Neural progenitor cell (in vitro differentiated cells): ENCODE data around the gene ZNF366. TPM values are rescaled to one million over a fixed set of nuclear protein-coding genes. Genes with fewer than 3 reads are reported as not detected.

Experiments used
- DNase-seq: peaks from one replicate; pipeline ENCODE4 v3.0.0-alpha.2; 2016; ENCODE audit warnings: low spot score
- H2AFZ ChIP-seq: fragments of 200-600 bp; sonication (generic); replicated peaks from 2 replicates; pipeline ENCODE4 v1.6.1; 2016; ENCODE audit warnings: antibody characterized with exemption
- H3F3A ChIP-seq: fragments of 200-600 bp; sonication (generic); 2 replicates; pipeline ENCODE4 v1.6.1; 2016; ENCODE audit warnings: antibody characterized with exemption, low read depth
- H3K27ac ChIP-seq: fragments of 200-600 bp; sonication (generic); 2 replicates; pipeline ENCODE4 v1.5.1; 2016; ENCODE audit warnings: mild to moderate bottlenecking
- H3K27me3 ChIP-seq: fragments of 200-600 bp; sonication (generic); 2 replicates; pipeline ENCODE4 v1.6.1; 2016; ENCODE audit warnings: mild to moderate bottlenecking, moderate library complexity
- H3K36me3 ChIP-seq: fragments of 200-600 bp; sonication (generic); 2 replicates; pipeline ENCODE4 v1.5.1; 2016
- H3K4me1 ChIP-seq: fragments of 200-600 bp; sonication (generic); 2 replicates; pipeline ENCODE4 v1.6.1; 2016; ENCODE audit warnings: mixed run types
- H3K4me2 ChIP-seq: fragments of 200-600 bp; sonication (generic); 2 replicates; pipeline ENCODE4 v1.6.1; 2016
- H3K4me3 ChIP-seq: fragments of 200-600 bp; sonication (generic); 2 replicates; pipeline ENCODE4 v1.5.1; 2016
- H3K79me2 ChIP-seq: fragments of 200-600 bp; sonication (generic); 2 replicates; pipeline ENCODE4 v1.6.1; 2016; ENCODE audit warnings: low read depth
- H3K9ac ChIP-seq: fragments of 200-600 bp; sonication (generic); 2 replicates; pipeline ENCODE4 v1.6.1; 2016
- H3K9me3 ChIP-seq: fragments of 200-600 bp; sonication (generic); 2 replicates; pipeline ENCODE4 v1.5.1; 2016; ENCODE audit warnings: low read depth
- H4K20me1 ChIP-seq: fragments of 200-600 bp; sonication (generic); 2 replicates; pipeline ENCODE4 v1.6.1; 2016; ENCODE audit warnings: low read depth
- H3K27ac Mint-ChIP-seq: 3 replicates; pipeline ENCODE4 v1.8.0; 2021; ENCODE audit warnings: mixed read lengths
- H3K27me3 Mint-ChIP-seq: 2 replicates; pipeline ENCODE4 v1.8.0; 2022; ENCODE audit warnings: low read depth, mild to moderate bottlenecking, inconsistent platforms, moderate library complexity, mixed read lengths; ENCODE audit not compliant: insufficient read depth
- H3K36me3 Mint-ChIP-seq: 3 replicates; pipeline ENCODE4 v1.8.0; 2021; ENCODE audit warnings: mixed read lengths
- H3K4me1 Mint-ChIP-seq: 3 replicates; pipeline ENCODE4 v1.8.0; 2021; ENCODE audit warnings: mixed read lengths
- H3K4me3 Mint-ChIP-seq: 3 replicates; pipeline ENCODE4 v1.8.0; 2021; ENCODE audit warnings: mild to moderate bottlenecking, moderate library complexity, mixed read lengths
- H3K9me3 Mint-ChIP-seq: 3 replicates; pipeline ENCODE4 v1.8.0; 2020; ENCODE audit warnings: mixed read lengths
- EZH2 ChIP-seq: fragments of 200-600 bp; sonication (generic); IDR thresholded peaks from 2 replicates; pipeline ENCODE4 v1.6.1; 2017; ENCODE audit warnings: antibody characterized with exemption, mild to moderate bottlenecking, moderate library complexity
- EZH2phosphoT487 ChIP-seq: fragments of 200-600 bp; sonication (generic); IDR thresholded peaks from 2 replicates; pipeline ENCODE4 v1.6.1; 2017; ENCODE audit warnings: antibody characterized with exemption
- total RNA-seq: library from RNA; depleted of rRNA; stranded (reverse); fragments of >200 nt; gene quantifications from 2 replicates; pipeline ENCODE4 v1.2.3, GENCODE V29; 2015; ENCODE audit warnings: low replicate concordance
- TF ChIP-seq, protein P1 (sequence below): fragments of 200-600 bp; sonication (generic); IDR thresholded peaks from 2 replicates; pipeline ENCODE4 v1.5.1; 2017; ENCODE audit warnings: antibody characterized with exemption, mild to moderate bottlenecking

ZNF366 gene
- total RNA-seq, 1 donor from 2014 or later = not detected

DNA sequence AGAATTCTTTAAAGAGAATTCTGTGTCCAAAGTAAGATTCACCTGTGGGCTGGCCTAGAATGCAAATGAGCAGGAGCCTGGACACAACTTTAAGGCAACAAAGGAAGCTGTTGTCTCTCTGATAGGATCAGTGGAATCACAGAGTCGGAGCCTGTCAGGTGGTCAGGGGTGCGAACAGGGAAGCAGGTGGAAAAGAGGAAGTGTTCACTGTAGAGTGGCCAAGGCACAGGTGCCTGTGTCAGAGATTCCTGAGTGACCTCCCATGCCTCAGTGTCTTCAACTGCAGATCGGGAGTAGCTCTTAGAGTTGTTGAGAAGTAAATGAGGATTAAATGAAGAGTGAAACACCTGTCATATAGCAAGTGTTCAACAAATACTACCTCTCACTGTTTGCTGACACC is 48.8 kb downstream of the ZNF366 start:
- no peaks in the 10 kb centered on the region for H3K27me3 ChIP-seq
- no peak for DNase-seq
- no peak overlapping the region for H3K9ac ChIP-seq
- H3K4me1 ChIP-seq = peaks cover 6% of the 10 kb centered on the region
- H3K36me3 ChIP-seq = no peaks in the 10 kb centered on the region
- no peaks in the 10 kb centered on the region for H3K9me3 ChIP-seq
- H3F3A ChIP-seq = no peaks in the 10 kb centered on the region
- peaks cover 2% of the 10 kb centered on the region for H3K36me3 Mint-ChIP-seq
- H3K4me3 Mint-ChIP-seq = no peak overlapping the region
- TF ChIP-seq EZH2phosphoT487 (no peak), EZH2 (no peak)
- TF ChIP-seq, protein P1, sequence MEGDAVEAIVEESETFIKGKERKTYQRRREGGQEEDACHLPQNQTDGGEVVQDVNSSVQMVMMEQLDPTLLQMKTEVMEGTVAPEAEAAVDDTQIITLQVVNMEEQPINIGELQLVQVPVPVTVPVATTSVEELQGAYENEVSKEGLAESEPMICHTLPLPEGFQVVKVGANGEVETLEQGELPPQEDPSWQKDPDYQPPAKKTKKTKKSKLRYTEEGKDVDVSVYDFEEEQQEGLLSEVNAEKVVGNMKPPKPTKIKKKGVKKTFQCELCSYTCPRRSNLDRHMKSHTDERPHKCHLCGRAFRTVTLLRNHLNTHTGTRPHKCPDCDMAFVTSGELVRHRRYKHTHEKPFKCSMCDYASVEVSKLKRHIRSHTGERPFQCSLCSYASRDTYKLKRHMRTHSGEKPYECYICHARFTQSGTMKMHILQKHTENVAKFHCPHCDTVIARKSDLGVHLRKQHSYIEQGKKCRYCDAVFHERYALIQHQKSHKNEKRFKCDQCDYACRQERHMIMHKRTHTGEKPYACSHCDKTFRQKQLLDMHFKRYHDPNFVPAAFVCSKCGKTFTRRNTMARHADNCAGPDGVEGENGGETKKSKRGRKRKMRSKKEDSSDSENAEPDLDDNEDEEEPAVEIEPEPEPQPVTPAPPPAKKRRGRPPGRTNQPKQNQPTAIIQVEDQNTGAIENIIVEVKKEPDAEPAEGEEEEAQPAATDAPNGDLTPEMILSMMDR = no peak
- peaks cover 14% of the 10 kb centered on the region for H3K9me3 Mint-ChIP-seq
- H3K79me2 ChIP-seq = no peaks in the 10 kb centered on the region
- no peaks in the 10 kb centered on the region for H4K20me1 ChIP-seq
- H3K4me3 ChIP-seq = no peak overlapping the region
- no peak overlapping the region for H3K27ac ChIP-seq
- peaks cover 38% of the 10 kb centered on the region for H3K4me1 Mint-ChIP-seq
- H3K4me2 ChIP-seq = no peak overlapping the region
- peaks cover 11% of the 10 kb centered on the region for H3K27me3 Mint-ChIP-seq
- H2AFZ ChIP-seq = no peak overlapping the region
- H3K27ac Mint-ChIP-seq = peak overlapping the region; percentile 33

DNA sequence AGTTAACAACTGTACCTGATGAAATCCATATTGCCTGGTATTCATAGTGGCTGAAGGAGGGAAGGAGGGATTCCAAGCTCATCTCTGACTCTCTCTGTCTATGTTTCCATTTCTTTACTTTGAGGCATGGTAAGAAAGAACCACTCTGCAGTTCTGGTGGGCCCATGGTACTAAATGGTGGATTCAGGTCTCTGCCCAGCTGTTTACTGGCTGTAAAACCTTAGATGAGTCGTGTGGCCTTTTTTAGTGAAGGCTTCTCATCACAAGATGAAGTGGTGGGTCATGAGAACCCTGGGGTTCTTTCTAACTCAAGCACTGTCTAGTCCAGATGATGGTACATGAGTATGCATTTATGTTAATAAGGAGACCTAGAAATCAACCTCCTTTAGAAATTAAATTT is 49.7 kb downstream of the ZNF366 start:
- Mint-ChIP-seq H3K36me3 (peaks cover 3% of the 10 kb centered on the region), H3K9me3 (peaks cover 14% of the 10 kb centered on the region)
- H2AFZ ChIP-seq = no peak overlapping the region

DNA sequence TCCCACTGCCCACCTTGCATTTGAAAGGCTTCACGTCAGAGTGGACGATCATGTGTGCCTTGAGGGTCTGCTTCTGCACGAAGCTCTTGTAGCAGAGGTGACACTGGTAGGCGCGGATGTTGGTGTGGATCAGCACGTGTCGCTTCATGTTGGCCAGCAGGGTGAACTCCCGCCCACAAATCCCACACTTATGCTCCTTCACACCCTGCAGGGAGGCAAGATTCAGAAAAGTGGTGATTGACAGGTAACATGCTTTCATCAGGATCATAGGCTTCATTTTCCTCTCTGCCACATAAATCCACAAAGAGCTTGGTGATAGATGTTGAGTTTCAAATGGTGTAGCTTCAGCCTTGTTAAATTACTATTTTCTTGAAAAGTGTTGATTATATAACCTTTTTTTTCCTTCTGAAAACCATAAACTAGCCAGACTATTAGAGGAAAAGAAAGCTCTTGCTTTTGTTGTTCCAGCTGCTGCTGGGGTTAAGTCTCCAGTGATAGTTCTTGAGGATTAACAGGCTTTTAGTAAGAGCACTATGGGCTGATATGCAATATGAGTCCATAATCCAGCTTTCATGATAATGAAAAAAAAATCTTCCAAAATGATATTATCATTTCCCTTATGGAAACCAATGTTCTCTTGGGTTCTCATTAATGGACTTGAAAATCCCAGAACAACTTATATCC is 50.7 kb downstream of the ZNF366 start:
- H3K9me3 ChIP-seq = no peaks in the 10 kb centered on the region
- H4K20me1 ChIP-seq = no peaks in the 10 kb centered on the region
- peaks cover 11% of the 10 kb centered on the region for H3K27me3 Mint-ChIP-seq
- no peaks in the 10 kb centered on the region for H3K36me3 ChIP-seq
- H3K79me2 ChIP-seq = no peaks in the 10 kb centered on the region
- no peak overlapping the region for H3K4me2 ChIP-seq
- no peak overlapping the region for H3K4me3 ChIP-seq
- TF ChIP-seq EZH2phosphoT487 (no peak), EZH2 (no peak)
- TF ChIP-seq, protein P1 = no peak
- DNase-seq = no peak
- H3K4me3 Mint-ChIP-seq = no peak overlapping the region
- no peaks in the 10 kb centered on the region for H3F3A ChIP-seq
- peaks cover 14% of the 10 kb centered on the region for H3K9me3 Mint-ChIP-seq
- no peak overlapping the region for H3K9ac ChIP-seq
- H3K27ac ChIP-seq = no peak overlapping the region
- peaks cover 56% of the 10 kb centered on the region for H3K4me1 Mint-ChIP-seq
- peaks cover 17% of the 10 kb centered on the region for H3K4me1 ChIP-seq
- peak overlapping the region; percentile 29 for H3K27ac Mint-ChIP-seq
- no peak overlapping the region for H2AFZ ChIP-seq
- peaks cover 3% of the 10 kb centered on the region for H3K36me3 Mint-ChIP-seq
- no peaks in the 10 kb centered on the region for H3K27me3 ChIP-seq

More for the DNA sequence above, 49.7 kb downstream of the ZNF366 start:
- Mint-ChIP-seq H3K27me3 (peaks cover 11% of the 10 kb centered on the region), H3K4me1 (peaks cover 46% of the 10 kb centered on the region), H3K27ac (no peak overlapping the region), H3K4me3 (no peak overlapping the region)
- Histone ChIP-seq H3K4me2 (no peak overlapping the region), H3K79me2 (no peaks in the 10 kb centered on the region), H3K36me3 (no peaks in the 10 kb centered on the region), H3K4me3 (no peak overlapping the region), H3K4me1 (peaks cover 7% of the 10 kb centered on the region), H3K27me3 (no peaks in the 10 kb centered on the region), H3K9me3 (no peaks in the 10 kb centered on the region), H3K27ac (no peak overlapping the region), H3F3A (no peaks in the 10 kb centered on the region), H4K20me1 (no peaks in the 10 kb centered on the region), H3K9ac (no peak overlapping the region)
- no peak for DNase-seq
- TF ChIP-seq EZH2phosphoT487 = no peak

DNA sequence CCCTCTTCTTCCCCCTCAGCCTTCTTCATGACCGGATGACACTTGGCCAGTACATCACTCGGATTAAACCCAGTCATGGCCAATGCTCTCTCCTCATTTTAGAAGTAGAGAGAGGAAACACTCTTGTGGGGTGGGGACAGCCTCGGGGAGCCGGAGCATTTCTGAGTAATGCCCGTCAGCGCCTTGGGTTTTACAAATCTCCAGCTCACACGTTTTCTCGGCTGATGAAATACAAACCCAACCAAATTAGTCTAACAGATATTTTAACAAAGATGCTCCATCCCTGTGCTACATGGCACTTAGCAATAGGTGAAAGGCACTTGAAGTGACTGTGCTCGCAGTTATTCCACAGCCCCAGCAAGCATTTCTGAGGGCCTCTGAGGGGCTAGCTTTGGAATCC is 51.7 kb downstream of the ZNF366 start:
- H3K4me2 ChIP-seq = no peak overlapping the region
- no peak overlapping the region for H2AFZ ChIP-seq
- DNase-seq = no peak
- TF ChIP-seq, protein P1 = no peak
- no peak for TF ChIP-seq EZH2
- TF ChIP-seq EZH2phosphoT487 = no peak
- Mint-ChIP-seq H3K9me3 (peaks cover 7% of the 10 kb centered on the region), H3K36me3 (peaks cover 3% of the 10 kb centered on the region), H3K27ac (peak overlapping the region; percentile 90), H3K4me3 (no peak overlapping the region), H3K27me3 (peaks cover 13% of the 10 kb centered on the region), H3K4me1 (peaks cover 66% of the 10 kb centered on the region)
- peaks cover 19% of the 10 kb centered on the region for H3K4me1 ChIP-seq
- no peaks in the 10 kb centered on the region for H3K79me2 ChIP-seq
- H3K9ac ChIP-seq = no peak overlapping the region
- H3F3A ChIP-seq = no peaks in the 10 kb centered on the region
- H3K27ac ChIP-seq = no peak overlapping the region
- H3K4me3 ChIP-seq = no peak overlapping the region
- no peaks in the 10 kb centered on the region for H3K36me3 ChIP-seq
- H4K20me1 ChIP-seq = no peaks in the 10 kb centered on the region
- no peaks in the 10 kb centered on the region for H3K9me3 ChIP-seq
- no peaks in the 10 kb centered on the region for H3K27me3 ChIP-seq
